Measurements from ENCODE around the gene B3GNT8.
"Not testable (repeated sequence)": the region's sequence is repeated elsewhere in the genome, so short reads cannot be mapped to it uniquely, and the experiment has no call there.

The B3GNT8 gene

GRCh38 chr19:41381536-41381935, 45.6 kb downstream of the B3GNT8 start:
- DNase-seq: not testable (repeated sequence)

GRCh38 chr19:41377977-41378709, 49.0 kb downstream of the B3GNT8 start:
- DNase-seq: no peak

- DNase-seq: no peak
Observed at GRCh38 chr19:41376998-41377365, 50.2 kb downstream of the B3GNT8 start.

- peak; percentile 9 for DNase-seq
Observed at GRCh38 chr19:41376241-41376997, 50.8 kb downstream of the B3GNT8 start, which contains the start of gene TMEM91. TMEM91 (plus strand) TSS chr19:41376533; CDS start chr19:41378310, 1,777 bp downstream.
